OCI-LY1 (cell line): ENCODE measurements around the gene ZNF487.
"Not testable (repeated sequence)": the region's sequence is repeated elsewhere in the genome, so short reads cannot be mapped to it uniquely, and the experiment has no call there.

ENCODE experiments used
- H2AFZ ChIP-seq: fragments of 200-600 bp; sonication (generic), shearing (Covaris generic); 2 replicates; pipeline ENCODE4 v1.6.0; 2014; ENCODE audit warnings: antibody characterized with exemption, mild to moderate bottlenecking, low read length
- H3F3A ChIP-seq: fragments of 200-600 bp; sonication (generic), shearing (Covaris generic); 2 replicates; pipeline ENCODE4 v1.6.0; 2014; ENCODE audit warnings: mild to moderate bottlenecking, antibody characterized with exemption, low read length, moderate library complexity; ENCODE audit not compliant: insufficient read depth
- H3K27ac ChIP-seq: fragments of 200-600 bp; sonication (generic); 2 replicates; pipeline ENCODE4 v1.5.1; 2014; ENCODE audit warnings: low read length, mixed run types, mild to moderate bottlenecking, low read depth; ENCODE audit not compliant: poor library complexity, severe bottlenecking
- H3K27me3 ChIP-seq: fragments of 200-600 bp; sonication (generic); 2 replicates; pipeline ENCODE4 v1.6.0; 2014; ENCODE audit warnings: antibody characterized with exemption, mild to moderate bottlenecking, low read length, moderate library complexity; ENCODE audit not compliant: insufficient read depth
- H3K36me3 ChIP-seq: fragments of 200-600 bp; sonication (generic); 2 replicates; pipeline ENCODE4 v1.6.1; 2014; ENCODE audit warnings: mild to moderate bottlenecking, antibody characterized with exemption, low read length, moderate library complexity, mixed read lengths; ENCODE audit not compliant: insufficient read depth
- H3K4me1 ChIP-seq: fragments of 200-600 bp; sonication (generic); 2 replicates; pipeline ENCODE4 v1.5.1; 2014; ENCODE audit warnings: mild to moderate bottlenecking, low read length, moderate library complexity; ENCODE audit not compliant: insufficient read depth, severe bottlenecking
- H3K4me2 ChIP-seq: fragments of 200-600 bp; sonication (generic), shearing (Covaris generic); 2 replicates; pipeline ENCODE4 v1.6.1; 2014; ENCODE audit warnings: low read length
- H3K4me3 ChIP-seq: fragments of 200-600 bp; sonication (generic); 2 replicates; pipeline ENCODE4 v1.5.1; 2014; ENCODE audit warnings: low read length, low read depth, mild to moderate bottlenecking, mixed read lengths; ENCODE audit not compliant: poor library complexity, severe bottlenecking
- H3K79me2 ChIP-seq: fragments of 200-600 bp; shearing (Covaris generic); 2 replicates; pipeline ENCODE4 v1.6.1; 2016; ENCODE audit warnings: mixed run types, low read length, mixed read lengths; ENCODE audit not compliant: insufficient read depth
- H3K9ac ChIP-seq: fragments of 200-600 bp; sonication (generic), shearing (Covaris generic); 2 replicates; pipeline ENCODE4 v1.6.1; 2014; ENCODE audit warnings: mild to moderate bottlenecking, low read length, mixed read lengths
- H3K9me2 ChIP-seq: fragments of 200-600 bp; sonication (generic), shearing (Covaris generic); 2 replicates; pipeline ENCODE4 v1.6.1; 2014; ENCODE audit warnings: low read depth, mild to moderate bottlenecking, low read length, mixed read lengths
- H3K9me3 ChIP-seq: fragments of 200-600 bp; shearing (Covaris generic); 2 replicates; pipeline ENCODE4 v1.6.1; 2014; ENCODE audit warnings: low read length, mixed read lengths
- H4K20me1 ChIP-seq: fragments of 200-600 bp; sonication (generic), shearing (Covaris generic); 2 replicates; pipeline ENCODE4 v1.6.0; 2016; ENCODE audit warnings: mild to moderate bottlenecking, low read length; ENCODE audit not compliant: insufficient read depth
- CTCF ChIP-seq: fragments of 200-600 bp; sonication (generic), shearing (Covaris generic); IDR thresholded peaks from 2 replicates; pipeline ENCODE4 v1.5.1; 2017; ENCODE audit warnings: mild to moderate bottlenecking, antibody characterized with exemption, low read length, moderate library complexity, mixed read lengths
- EZH2 ChIP-seq: fragments of 200-600 bp; sonication (generic), shearing (Covaris generic); IDR thresholded peaks from 2 replicates; pipeline ENCODE4 v1.8.0; 2017; ENCODE audit warnings: borderline replicate concordance, mixed run types, mild to moderate bottlenecking, antibody characterized with exemption, low read length, moderate library complexity, mixed read lengths

Gene ZNF487

GRCh38 chr10:43392748-43393147, 44.2 kb upstream of the ZNF487 start:
- peaks cover 24% of the 10 kb centered on the region for H3K4me1 ChIP-seq
- H2AFZ ChIP-seq, result no peak overlapping the region
- H3K9me3 ChIP-seq, result no peaks in the 10 kb centered on the region
- no peaks in the 10 kb centered on the region for H3F3A ChIP-seq
- peaks cover 12% of the 10 kb centered on the region; the same call in 1 of the 2 replicates for H4K20me1 ChIP-seq
- H3K4me2 ChIP-seq, result no peak overlapping the region
- H3K4me3 ChIP-seq, result no peak overlapping the region
- no peak for TF ChIP-seq EZH2
- TF ChIP-seq CTCF, result no peak
- no peaks in the 10 kb centered on the region for H3K27me3 ChIP-seq
- peaks cover 36% of the 10 kb centered on the region for H3K79me2 ChIP-seq
- peaks cover 88% of the 10 kb centered on the region for H3K36me3 ChIP-seq
- no peak overlapping the region for H3K27ac ChIP-seq
- H3K9me2 ChIP-seq, result no peaks in the 10 kb centered on the region
- H3K9ac ChIP-seq, result no peak overlapping the region

- not testable (repeated sequence) for H3F3A ChIP-seq, H3K27ac ChIP-seq
These were observed 43.7 kb upstream of the ZNF487 start for GRCh38 chr10:43393186-43393585.

GRCh38 chr10:43393606-43394360, 43.1 kb upstream of the ZNF487 start:
- Histone ChIP-seq H3K79me2 (peaks cover 46% of the 10 kb centered on the region), H4K20me1 (peaks cover 12% of the 10 kb centered on the region; the same call in 1 of the 2 replicates), H3K27me3 (no peaks in the 10 kb centered on the region), H3F3A (no peaks in the 10 kb centered on the region), H3K36me3 (peaks cover 82% of the 10 kb centered on the region), H3K9me3 (no peaks in the 10 kb centered on the region), H3K4me1 (peaks cover 34% of the 10 kb centered on the region), H3K9ac (peak overlapping the region; percentile 18; the same call in 1 of the 2 replicates), H3K9me2 (no peaks in the 10 kb centered on the region), H2AFZ (no peak overlapping the region), H3K27ac (no peak overlapping the region), H3K4me2 (peak overlapping the region; percentile 88; the same call in 1 of the 2 replicates), H3K4me3 (no peak overlapping the region)
- TF ChIP-seq EZH2, result no peak
- TF ChIP-seq CTCF, result no peak

More at GRCh38 chr10:43393186-43393585, 43.7 kb upstream of the ZNF487 start:
- not testable (repeated sequence) for H3K27me3 ChIP-seq, H3K9ac ChIP-seq, H3K9me3 ChIP-seq, H3K9me2 ChIP-seq, H3K4me2 ChIP-seq, H3K4me3 ChIP-seq, H2AFZ ChIP-seq
- Histone ChIP-seq H3K79me2 (peaks cover 40% of the 10 kb centered on the region), H3K4me1 (peaks cover 28% of the 10 kb centered on the region), H4K20me1 (peaks cover 12% of the 10 kb centered on the region; the same call in 1 of the 2 replicates), H3K36me3 (peaks cover 83% of the 10 kb centered on the region)

GRCh38 chr10:43394868-43395267, 42.0 kb upstream of the ZNF487 start:
- Histone ChIP-seq H3K9me3 (no peaks in the 10 kb centered on the region), H3K4me1 (peaks cover 45% of the 10 kb centered on the region), H3K4me3 (peak overlapping the region; percentile 82), H3K4me2 (peak overlapping the region; percentile 88), H3K27me3 (no peaks in the 10 kb centered on the region), H3K9ac (peak overlapping the region; percentile 84), H3K9me2 (no peaks in the 10 kb centered on the region), H2AFZ (no peak overlapping the region), H3F3A (no peaks in the 10 kb centered on the region), H3K27ac (peak overlapping the region; percentile 77), H3K79me2 (peaks cover 57% of the 10 kb centered on the region), H3K36me3 (peaks cover 82% of the 10 kb centered on the region), H4K20me1 (peaks cover 11% of the 10 kb centered on the region; the same call in 1 of the 2 replicates)
- TF ChIP-seq CTCF (no peak), EZH2 (no peak)
